COLO668 (cell line): ENCODE data around the gene CIDEB.
"Not testable (repeated sequence)": the region's sequence is repeated elsewhere in the genome, so short reads cannot be mapped to it uniquely, and the experiment has no call there.

ENCODE experiments used
- DNase-seq: peaks from one replicate; lab custom pipeline; 2025; ENCODE audit not compliant: unreplicated experiment; lab: John Stamatoyannopoulos, UW

CIDEB gene

GRCh38 chr14:24332268-24332993 is 24.7 kb upstream of the CIDEB start:
- peak; percentile 80 for DNase-seq

- peak; percentile 44 for DNase-seq
These were observed 24.0 kb upstream of the CIDEB start for GRCh38 chr14:24331731-24332267.

- DNase-seq, result no peak
These were observed 23.3 kb upstream of the CIDEB start for GRCh38 chr14:24330973-24331674.

GRCh38 chr14:24329736-24330135 is 22.0 kb upstream of the CIDEB start:
- DNase-seq, result no peak

- DNase-seq, result no peak
These were observed 21.4 kb upstream of the CIDEB start for GRCh38 chr14:24329073-24329663.

GRCh38 chr14:24327914-24328313 is 20.1 kb upstream of the CIDEB start:
- not testable (repeated sequence) for DNase-seq

- no peak for DNase-seq
These were observed 19.5 kb upstream of the CIDEB start for GRCh38 chr14:24327303-24327702.

- no peak for DNase-seq
These were observed 18.2 kb upstream of the CIDEB start for GRCh38 chr14:24325963-24326362.

GRCh38 chr14:24325041-24325530 is 17.3 kb upstream of the CIDEB start:
- DNase-seq, result no peak

GRCh38 chr14:24324024-24324423 is 16.2 kb upstream of the CIDEB start:
- no peak for DNase-seq

GRCh38 chr14:24323341-24323740 is 15.6 kb upstream of the CIDEB start:
- DNase-seq, result no peak

- no peak for DNase-seq
These were observed 14.9 kb upstream of the CIDEB start for GRCh38 chr14:24322672-24323071.

GRCh38 chr14:24321212-24321975 is 13.6 kb upstream of the CIDEB start:
- no peak for DNase-seq

- DNase-seq, result no peak
These were observed 9.6 kb upstream of the CIDEB start for GRCh38 chr14:24317141-24317928.

GRCh38 chr14:24316597-24316950 is 8.8 kb upstream of the CIDEB start:
- DNase-seq, result no peak

GRCh38 chr14:24315807-24316596 is 8.2 kb upstream of the CIDEB start:
- DNase-seq, result peak; percentile 42

- DNase-seq, result no peak
These were observed 7.5 kb upstream of the CIDEB start for GRCh38 chr14:24315243-24315806.

GRCh38 chr14:24314377-24315193 is 6.8 kb upstream of the CIDEB start:
- DNase-seq, result no peak
